Measurements from ENCODE around the gene MAP7D2. TPM values are rescaled to one million over a fixed set of nuclear protein-coding genes. Genes with fewer than 3 reads are reported as not detected.
A peak's percentile ranks its signal among the peaks of the same experiment; 100 is the strongest.

MAP7D2 gene
- total and polyA plus RNA-seq, 2 of the 13 experiments (the other 11 are each of a cell fraction or from before 2014, with no cell fraction given), result 9.6 to 10.5 TPM

- CTCF ChIA-PET (ENCODE audit: low intra/inter-chr PET ratio, low total read pairs), result no interaction called here
- in situ Hi-C loops (cut with HindIII; ENCODE audit: extremely low pct_ligation_motif_present, low pct_unique_long_range_greater_than_20kb) (no loop called here), intact Hi-C loops (cut with micrococcal nuclease; ENCODE audit: unreplicated experiment) (no loop called here)
- POLR2A ChIA-PET, result no interaction called here
- no peak for ATAC-seq
- no peaks in the 10 kb centered on the region for H3K4me1 ChIP-seq (ENCODE audit: insufficient read depth, low read length)
- WGBS (ENCODE audit: low lambda C conversion rate), result 100% methylated on average over 1 of the region's 1 CpG
- H3K9ac ChIP-seq (ENCODE audit: insufficient read depth, low read depth, low read length), result no peak overlapping the region
- no peak overlapping the region for H2AFZ ChIP-seq (ENCODE audit: low read length)
- H3K36me3 ChIP-seq (replicated peaks in 1 of 2; ENCODE audit: control insufficient read depth in 1 of 2, insufficient read depth in 2 of 2, low read length in 2 of 2), result no peaks in the 10 kb centered on the region
- no peak for FAIRE-seq
- H4K20me1 ChIP-seq (ENCODE audit: insufficient read depth, low read length), result no peaks in the 10 kb centered on the region
- TF ChIP-seq ZNF773 (CRISPR knock-in tag; IDR thresholded peaks at IDR 0.05; ENCODE audit: borderline replicate concordance) (no peak), ZNF343 (CRISPR knock-in tag; IDR thresholded peaks at IDR 0.05) (no peak), ASH2L (IDR thresholded peaks at IDR 0.05; ENCODE audit: insufficient read length, low read depth, low read length) (no peak), ZBTB2 (CRISPR knock-in tag; IDR thresholded peaks at IDR 0.05; ENCODE audit: low read depth) (no peak), ZNF460 (CRISPR knock-in tag; IDR thresholded peaks at IDR 0.05; ENCODE audit: borderline replicate concordance) (no peak), HOXD1 (CRISPR knock-in tag; IDR thresholded peaks at IDR 0.05) (no peak), ZNF792 (CRISPR knock-in tag; IDR thresholded peaks at IDR 0.05) (no peak), ETV5 (CRISPR knock-in tag; IDR thresholded peaks at IDR 0.05; ENCODE audit: borderline replicate concordance) (no peak), RELA (CRISPR knock-in tag; IDR thresholded peaks at IDR 0.05) (no peak), MBD4 (IDR thresholded peaks at IDR 0.05; ENCODE audit: borderline replicate concordance, low read length) (no peak)
- H3K9me3 ChIP-seq (ENCODE audit: low read length), result no peaks in the 10 kb centered on the region
- BruUV-seq (replicated peaks), result TSS peak; percentile 54
- H3K79me2 ChIP-seq (ENCODE audit: insufficient read depth, low read length), result no peaks in the 10 kb centered on the region
- DNase-seq (ENCODE audit: low spot score), result no peak
- no peak overlapping the region for H3K27ac ChIP-seq (ENCODE audit: extremely low read length, insufficient read depth, low read length)
- no peaks in the 10 kb centered on the region for H3K27me3 ChIP-seq (ENCODE audit: control insufficient read depth in 1 of 2, insufficient read depth in 2 of 2, low read length in 2 of 2)
- no peak overlapping the region for H3K4me2 ChIP-seq (ENCODE audit: low read depth, low read length)
- no peak overlapping the region for H3K4me3 ChIP-seq (replicated peaks in 1 of 3; ENCODE audit: insufficient read depth in 1 of 3, low read depth in 2 of 3, low read length in 3 of 3)
Measured at GRCh38 chrX:19966056-19966455, 150.7 kb downstream of the MAP7D2 start.

All from HepG2 (cell line).